Smooth muscle cell (in vitro differentiated cells): ENCODE measurements around the gene PRKG2. TPM values are rescaled to one million over a fixed set of nuclear protein-coding genes. Genes with fewer than 3 reads are reported as not detected.

ENCODE experiments used
- DNase-seq: peaks from one replicate; lab custom pipeline; 2025; ENCODE audit not compliant: unreplicated experiment; lab: John Stamatoyannopoulos, UW
- H2AFZ ChIP-seq: fragments of 200-600 bp; sonication (generic); 2 replicates; pipeline ENCODE4 v1.6.0; 2016; ENCODE audit warnings: antibody characterized with exemption, low read depth, mild to moderate bottlenecking
- H3F3A ChIP-seq: fragments of 200-600 bp; sonication (generic); 2 replicates; pipeline ENCODE4 v1.6.0; 2017; ENCODE audit warnings: antibody characterized with exemption, low read depth
- H3K27ac ChIP-seq: fragments of 200-600 bp; sonication (generic); 2 replicates; pipeline ENCODE4 v1.5.1; 2016; ENCODE audit warnings: low read depth, mild to moderate bottlenecking
- H3K27me3 ChIP-seq: fragments of 200-600 bp; sonication (generic); 2 replicates; pipeline ENCODE4 v1.6.1; 2016; ENCODE audit warnings: low read depth, mild to moderate bottlenecking
- H3K36me3 ChIP-seq: fragments of 200-600 bp; sonication (generic); 2 replicates; pipeline ENCODE4 v1.5.1; 2016; ENCODE audit warnings: low read depth
- H3K4me1 ChIP-seq: fragments of 200-600 bp; sonication (generic); 2 replicates; pipeline ENCODE4 v1.5.1; 2016; ENCODE audit warnings: low read depth
- H3K4me2 ChIP-seq: fragments of 200-600 bp; sonication (generic); 2 replicates; pipeline ENCODE4 v1.6.0; 2016; ENCODE audit warnings: mild to moderate bottlenecking
- H3K4me3 ChIP-seq: fragments of 200-600 bp; sonication (generic); 2 replicates; pipeline ENCODE4 v1.5.1; 2016; ENCODE audit warnings: mild to moderate bottlenecking
- H3K79me2 ChIP-seq: fragments of 200-600 bp; sonication (generic); 2 replicates; pipeline ENCODE4 v1.6.0; 2016; ENCODE audit warnings: low read depth, mild to moderate bottlenecking
- H3K9ac ChIP-seq: fragments of 200-600 bp; sonication (generic); 2 replicates; pipeline ENCODE4 v1.6.0; 2016; ENCODE audit warnings: low read depth
- H3K9me3 ChIP-seq: fragments of 200-600 bp; sonication (generic); replicated peaks from 2 replicates; pipeline ENCODE4 v1.5.1; 2016; ENCODE audit warnings: low read depth
- H4K20me1 ChIP-seq: fragments of 200-600 bp; sonication (generic); 2 replicates; pipeline ENCODE4 v1.6.0; 2016; ENCODE audit warnings: low read depth
- WGBS: methylation state at CpG from one replicate; pipeline ENCODE4 v1.1.7; 2016; ENCODE audit warnings: low lambda C conversion rate; 5-methylcytosine and 5-hydroxymethylcytosine counted together
- polyA plus RNA-seq: library from polyadenylated mRNA; unstranded; fragments of >200 nt; fragmentation: Nextera tagmentation; extraction: Ambion mirVana; gene quantifications from 2 replicates; pipeline ENCODE4 v1.2.1, GENCODE V29; 2016
- total RNA-seq: library from RNA; depleted of rRNA; stranded (reverse); fragments of >200 nt; gene quantifications from 2 replicates; pipeline ENCODE4 v1.2.3, GENCODE V29; 2014
- TF ChIP-seq, protein P1 (sequence below): fragments of 200-600 bp; sonication (generic); IDR thresholded peaks from 2 replicates; pipeline ENCODE4 v1.5.1; 2017; ENCODE audit warnings: borderline replicate concordance, mild to moderate bottlenecking, antibody characterized with exemption; ENCODE audit not compliant: insufficient read depth, poor library complexity, severe bottlenecking

The PRKG2 gene
- total and polyA plus RNA-seq, 2 experiments from 2014 or later, result 0.09 TPM; not detected in 1

DNA sequence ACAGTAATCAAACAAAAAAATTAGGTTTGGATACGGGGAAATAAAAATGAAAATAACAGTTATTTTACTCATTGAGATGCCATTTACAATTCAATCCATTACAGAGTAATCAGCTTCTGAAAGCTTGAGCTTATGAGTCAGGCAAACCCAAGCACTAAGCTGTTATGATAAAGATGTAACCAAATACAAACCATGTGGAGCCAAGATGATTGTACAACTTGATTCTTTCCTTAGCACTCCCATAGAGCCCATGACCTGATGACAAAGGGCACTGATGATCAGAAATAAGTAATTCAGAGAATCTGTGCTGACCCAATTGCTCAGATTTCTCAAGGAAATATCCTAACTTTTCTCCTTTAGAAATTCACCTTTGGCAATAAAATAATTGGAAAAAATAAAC is 40.5 kb upstream of the PRKG2 start:
- no peaks in the 10 kb centered on the region for H3K36me3 ChIP-seq
- TF ChIP-seq, protein P1, sequence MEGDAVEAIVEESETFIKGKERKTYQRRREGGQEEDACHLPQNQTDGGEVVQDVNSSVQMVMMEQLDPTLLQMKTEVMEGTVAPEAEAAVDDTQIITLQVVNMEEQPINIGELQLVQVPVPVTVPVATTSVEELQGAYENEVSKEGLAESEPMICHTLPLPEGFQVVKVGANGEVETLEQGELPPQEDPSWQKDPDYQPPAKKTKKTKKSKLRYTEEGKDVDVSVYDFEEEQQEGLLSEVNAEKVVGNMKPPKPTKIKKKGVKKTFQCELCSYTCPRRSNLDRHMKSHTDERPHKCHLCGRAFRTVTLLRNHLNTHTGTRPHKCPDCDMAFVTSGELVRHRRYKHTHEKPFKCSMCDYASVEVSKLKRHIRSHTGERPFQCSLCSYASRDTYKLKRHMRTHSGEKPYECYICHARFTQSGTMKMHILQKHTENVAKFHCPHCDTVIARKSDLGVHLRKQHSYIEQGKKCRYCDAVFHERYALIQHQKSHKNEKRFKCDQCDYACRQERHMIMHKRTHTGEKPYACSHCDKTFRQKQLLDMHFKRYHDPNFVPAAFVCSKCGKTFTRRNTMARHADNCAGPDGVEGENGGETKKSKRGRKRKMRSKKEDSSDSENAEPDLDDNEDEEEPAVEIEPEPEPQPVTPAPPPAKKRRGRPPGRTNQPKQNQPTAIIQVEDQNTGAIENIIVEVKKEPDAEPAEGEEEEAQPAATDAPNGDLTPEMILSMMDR, result no peak
- WGBS, result 86% methylated on average over 1 of the region's 1 CpG
- H3F3A ChIP-seq, result no peaks in the 10 kb centered on the region
- no peaks in the 10 kb centered on the region for H3K4me1 ChIP-seq
- H3K9me3 ChIP-seq, result no peaks in the 10 kb centered on the region
- no peak overlapping the region for H3K27ac ChIP-seq
- no peaks in the 10 kb centered on the region for H4K20me1 ChIP-seq
- DNase-seq, result no peak
- H3K9ac ChIP-seq, result no peak overlapping the region
- H3K27me3 ChIP-seq, result no peaks in the 10 kb centered on the region
- no peak overlapping the region for H2AFZ ChIP-seq
- H3K4me3 ChIP-seq, result no peak overlapping the region
- H3K79me2 ChIP-seq, result no peaks in the 10 kb centered on the region
- H3K4me2 ChIP-seq, result no peak overlapping the region

DNA sequence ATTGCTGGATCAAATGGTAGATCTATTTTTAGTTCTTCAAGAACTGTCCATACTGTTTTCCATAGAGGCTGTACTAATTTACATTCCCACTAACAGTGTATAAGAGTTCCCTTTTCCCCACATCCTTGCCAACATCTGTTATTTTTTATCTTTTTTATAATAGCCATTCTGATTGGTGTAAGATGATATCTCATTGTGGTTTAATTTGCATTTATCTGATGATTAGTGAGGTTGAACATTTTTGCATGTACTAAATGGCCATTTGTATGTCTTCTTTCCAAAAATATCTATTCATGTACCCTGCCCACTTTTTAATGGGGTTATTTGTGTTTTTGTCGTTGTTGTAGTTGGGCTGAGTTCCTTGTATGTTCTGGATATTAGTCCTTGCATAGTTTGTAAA is 35.4 kb upstream of the PRKG2 start:
- H3K4me1 ChIP-seq, result no peaks in the 10 kb centered on the region
- H3K27ac ChIP-seq, result no peak overlapping the region
- TF ChIP-seq, protein P1, result no peak
- DNase-seq, result no peak
- no peaks in the 10 kb centered on the region for H3F3A ChIP-seq
- no peaks in the 10 kb centered on the region for H3K9me3 ChIP-seq
- no peaks in the 10 kb centered on the region for H3K36me3 ChIP-seq
- H4K20me1 ChIP-seq, result no peaks in the 10 kb centered on the region
- H3K79me2 ChIP-seq, result no peaks in the 10 kb centered on the region
- no peak overlapping the region for H3K4me2 ChIP-seq
- 96% methylated on average over 1 of the region's 1 CpG for WGBS
- H3K4me3 ChIP-seq, result no peak overlapping the region
- H2AFZ ChIP-seq, result no peak overlapping the region
- H3K9ac ChIP-seq, result no peak overlapping the region
- H3K27me3 ChIP-seq, result no peaks in the 10 kb centered on the region

DNA sequence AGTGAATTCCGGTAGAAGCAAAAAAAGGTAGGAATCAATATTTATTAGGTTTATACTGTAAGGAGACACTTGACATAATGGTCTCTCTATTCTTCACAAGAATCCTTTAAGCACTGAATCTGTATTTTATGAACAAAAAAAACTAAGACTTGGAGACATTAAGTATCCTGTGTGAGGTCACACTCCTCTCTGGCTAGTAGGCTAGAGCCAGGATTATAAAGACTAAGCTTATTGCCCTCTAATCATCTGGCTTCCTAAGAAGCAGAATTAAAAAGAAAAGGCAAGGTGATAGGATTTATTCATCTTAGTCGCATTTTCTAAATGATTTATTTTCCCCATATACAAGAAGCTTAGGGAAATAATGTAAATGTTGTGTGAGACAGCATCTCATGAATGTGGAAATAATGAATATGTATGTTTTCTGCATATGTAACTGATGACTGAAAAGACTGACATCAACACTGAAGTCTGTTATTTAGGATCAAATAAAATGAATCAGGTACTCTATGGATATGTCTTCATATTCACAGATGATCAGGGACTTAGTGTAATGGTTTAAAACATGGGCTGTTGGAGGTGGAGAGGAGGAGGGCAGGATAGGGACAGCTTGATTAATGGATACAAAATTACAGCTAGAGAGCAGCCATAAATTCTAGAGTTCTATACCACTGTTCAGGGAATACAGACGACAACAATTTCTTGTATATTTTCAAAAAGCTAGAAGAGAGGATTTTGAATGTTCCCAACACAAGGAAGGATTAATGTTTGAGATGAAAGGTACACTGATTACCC is 30.4 kb upstream of the PRKG2 start:
- 86% methylated on average over 3 of the region's 3 CpGs for WGBS
- no peak for DNase-seq
- TF ChIP-seq, protein P1, result no peak

DNA sequence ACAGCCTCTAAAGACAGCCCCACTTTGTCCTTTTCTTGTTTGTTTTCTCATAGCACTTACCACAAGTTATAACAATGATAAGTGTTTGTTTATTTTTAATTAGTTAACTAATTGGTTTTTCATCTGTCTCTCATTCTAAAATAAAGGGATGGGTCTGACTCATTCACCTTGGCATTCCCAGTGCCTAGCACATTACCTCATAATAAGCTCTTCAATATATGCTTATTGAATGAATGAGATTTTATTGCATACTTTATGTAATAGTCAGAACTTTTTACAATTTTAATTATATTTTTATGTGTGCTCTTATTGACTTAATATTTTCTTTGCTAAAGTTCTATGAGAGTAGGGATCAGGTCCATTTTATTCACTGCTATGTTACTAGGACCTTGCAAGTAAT is 22.8 kb upstream of the PRKG2 start:
- H3K27ac ChIP-seq, result no peak overlapping the region
- no peak overlapping the region for H3K4me2 ChIP-seq
- no peak overlapping the region for H3K9ac ChIP-seq
- no peaks in the 10 kb centered on the region for H3K36me3 ChIP-seq
- no peak for DNase-seq
- H3K79me2 ChIP-seq, result no peaks in the 10 kb centered on the region
- no peaks in the 10 kb centered on the region for H3K27me3 ChIP-seq
- no peaks in the 10 kb centered on the region for H4K20me1 ChIP-seq
- no peaks in the 10 kb centered on the region for H3K9me3 ChIP-seq
- H2AFZ ChIP-seq, result no peak overlapping the region
- H3K4me1 ChIP-seq, result no peaks in the 10 kb centered on the region
- no peaks in the 10 kb centered on the region for H3F3A ChIP-seq
- TF ChIP-seq, protein P1, result no peak
- H3K4me3 ChIP-seq, result no peak overlapping the region

More for the DNA sequence above, 30.4 kb upstream of the PRKG2 start:
- H3K27me3 ChIP-seq, result no peaks in the 10 kb centered on the region
- no peaks in the 10 kb centered on the region for H3K79me2 ChIP-seq
- H3K4me3 ChIP-seq, result no peak overlapping the region
- no peaks in the 10 kb centered on the region for H3F3A ChIP-seq
- no peak overlapping the region for H3K9ac ChIP-seq
- no peak overlapping the region for H2AFZ ChIP-seq
- no peak overlapping the region for H3K4me2 ChIP-seq
- no peak overlapping the region for H3K27ac ChIP-seq
- no peaks in the 10 kb centered on the region for H4K20me1 ChIP-seq
- H3K4me1 ChIP-seq, result no peaks in the 10 kb centered on the region
- H3K9me3 ChIP-seq, result no peaks in the 10 kb centered on the region
- H3K36me3 ChIP-seq, result no peaks in the 10 kb centered on the region
